SU-DHL-6 (cell line): ENCODE measurements around the gene RFLNA.

Experiments used
- H2AFZ ChIP-seq: fragments of 200-600 bp; sonication (generic); 2 replicates; pipeline ENCODE4 v1.6.1; 2014; ENCODE audit warnings: low read depth, mild to moderate bottlenecking, moderate library complexity, mixed read lengths, antibody characterized with exemption, low read length; ENCODE audit not compliant: severe bottlenecking
- H3F3A ChIP-seq: fragments of 200-600 bp; shearing (Covaris generic); 2 replicates; pipeline ENCODE4 v1.6.0; 2016; ENCODE audit warnings: antibody characterized with exemption, mild to moderate bottlenecking; ENCODE audit not compliant: insufficient read depth
- H3K27ac ChIP-seq: fragments of 200-600 bp; sonication (generic); 2 replicates; pipeline ENCODE4 v1.5.1; 2016; ENCODE audit warnings: low read depth, mild to moderate bottlenecking, low read length, moderate library complexity, mixed read lengths
- H3K27me3 ChIP-seq: fragments of 200-600 bp; sonication (generic), shearing (Covaris generic); 2 replicates; pipeline ENCODE4 v1.6.0; 2014; ENCODE audit warnings: mild to moderate bottlenecking, low read length
- H3K36me3 ChIP-seq: fragments of 200-600 bp; sonication (generic); 2 replicates; pipeline ENCODE4 v1.6.1; 2014; ENCODE audit warnings: mild to moderate bottlenecking, low read length, mixed read lengths
- H3K4me2 ChIP-seq: fragments of 300-600, 200-600 bp; shearing (Covaris generic), sonication (generic); 2 replicates; pipeline ENCODE4 v1.6.0; 2014; ENCODE audit warnings: low read length, low read depth, mild to moderate bottlenecking; ENCODE audit not compliant: poor library complexity, severe bottlenecking
- H3K4me3 ChIP-seq: fragments of 200-600 bp; sonication (generic); 2 replicates; pipeline ENCODE4 v1.5.1; 2014; ENCODE audit warnings: antibody characterized with exemption, low read length, mild to moderate bottlenecking, mixed read lengths; ENCODE audit not compliant: insufficient read depth, poor library complexity, severe bottlenecking
- H3K79me2 ChIP-seq: fragments of 200-600 bp; sonication (generic); 2 replicates; pipeline ENCODE4 v1.6.1; 2014; ENCODE audit warnings: mild to moderate bottlenecking, low read length, moderate library complexity; ENCODE audit not compliant: insufficient read depth
- H3K9ac ChIP-seq: fragments of 200-600 bp; sonication (generic); 2 replicates; pipeline ENCODE4 v1.7.0; 2014; ENCODE audit warnings: mild to moderate bottlenecking, low read length
- H3K9me2 ChIP-seq: fragments of 200-600 bp; sonication (generic); replicated peaks from 2 replicates; pipeline ENCODE4 v1.6.1; 2014; ENCODE audit warnings: low read length; ENCODE audit not compliant: insufficient read depth
- H3K9me3 ChIP-seq: fragments of 200-600 bp; sonication (generic); 2 replicates; pipeline ENCODE4 v1.6.1; 2014; ENCODE audit warnings: low read length, mixed read lengths; ENCODE audit not compliant: insufficient read depth
- H4K20me1 ChIP-seq: fragments of 200-600 bp; sonication (generic); 2 replicates; pipeline ENCODE4 v1.6.1; 2014; ENCODE audit warnings: low read depth, mild to moderate bottlenecking, antibody characterized with exemption, low read length, moderate library complexity, mixed read lengths
- CTCF ChIP-seq: fragments of 200-600 bp; sonication (generic); IDR thresholded peaks from one replicate; pipeline ENCODE4 v1.5.1; 2017; ENCODE audit warnings: antibody characterized with exemption, mild to moderate bottlenecking, low read length, moderate library complexity; ENCODE audit not compliant: insufficient read depth, poor library complexity, severe bottlenecking
- EZH2phosphoT487 ChIP-seq: fragments of 200-600 bp; sonication (generic), shearing (Covaris generic); conservative IDR thresholded peaks from 2 replicates; pipeline ENCODE4 v1.6.1; 2018; ENCODE audit warnings: mild to moderate bottlenecking, antibody characterized with exemption, low read length, moderate library complexity, mixed read lengths

RFLNA gene

GRCh38 chr12:124350491-124350890 lies 55.6 kb downstream of the RFLNA start:
- no peak overlapping the region for H3K4me3 ChIP-seq
- no peak overlapping the region for H3K27ac ChIP-seq
- no peaks in the 10 kb centered on the region for H3F3A ChIP-seq
- no peaks in the 10 kb centered on the region for H3K36me3 ChIP-seq
- no peaks in the 10 kb centered on the region for H3K9me3 ChIP-seq
- no peak for TF ChIP-seq EZH2phosphoT487
- no peak for TF ChIP-seq CTCF
- no peaks in the 10 kb centered on the region for H3K79me2 ChIP-seq
- no peaks in the 10 kb centered on the region for H3K27me3 ChIP-seq
- H2AFZ ChIP-seq: no peak overlapping the region
- H3K9ac ChIP-seq: no peak overlapping the region
- no peak overlapping the region for H3K4me2 ChIP-seq
- no peaks in the 10 kb centered on the region for H4K20me1 ChIP-seq
- H3K9me2 ChIP-seq: no peaks in the 10 kb centered on the region

- Histone ChIP-seq H3K27ac (no peak overlapping the region), H3K36me3 (no peaks in the 10 kb centered on the region), H2AFZ (no peak overlapping the region), H3K9me3 (no peaks in the 10 kb centered on the region), H3F3A (no peaks in the 10 kb centered on the region), H3K4me3 (no peak overlapping the region), H3K9me2 (no peaks in the 10 kb centered on the region), H3K4me2 (no peak overlapping the region), H3K27me3 (no peaks in the 10 kb centered on the region), H3K79me2 (no peaks in the 10 kb centered on the region), H4K20me1 (no peaks in the 10 kb centered on the region), H3K9ac (no peak overlapping the region)
- no peak for TF ChIP-seq EZH2phosphoT487
Measured at GRCh38 chr12:124351422-124351821, 56.5 kb downstream of the RFLNA start.

- H2AFZ ChIP-seq: no peak overlapping the region
- H3F3A ChIP-seq: no peaks in the 10 kb centered on the region
- no peaks in the 10 kb centered on the region for H3K27me3 ChIP-seq
- no peak overlapping the region for H3K9ac ChIP-seq
- TF ChIP-seq CTCF (no peak), EZH2phosphoT487 (no peak)
- H3K4me3 ChIP-seq: no peak overlapping the region
- H3K9me3 ChIP-seq: no peaks in the 10 kb centered on the region
- H3K36me3 ChIP-seq: no peaks in the 10 kb centered on the region
- H4K20me1 ChIP-seq: no peaks in the 10 kb centered on the region
- H3K27ac ChIP-seq: no peak overlapping the region
- H3K9me2 ChIP-seq: no peaks in the 10 kb centered on the region
- H3K4me2 ChIP-seq: no peak overlapping the region
- H3K79me2 ChIP-seq: no peaks in the 10 kb centered on the region
Measured at GRCh38 chr12:124352257-124352656, 57.4 kb downstream of the RFLNA start.

- H3K27me3 ChIP-seq: no peaks in the 10 kb centered on the region
- no peaks in the 10 kb centered on the region for H3K79me2 ChIP-seq
- H2AFZ ChIP-seq: no peak overlapping the region
- H3K9ac ChIP-seq: no peak overlapping the region
- no peak overlapping the region for H3K27ac ChIP-seq
- H3K4me3 ChIP-seq: no peak overlapping the region
- TF ChIP-seq CTCF (no peak), EZH2phosphoT487 (no peak)
- no peaks in the 10 kb centered on the region for H3K36me3 ChIP-seq
- H3K9me3 ChIP-seq: no peaks in the 10 kb centered on the region
- no peaks in the 10 kb centered on the region for H3F3A ChIP-seq
- H3K9me2 ChIP-seq: no peaks in the 10 kb centered on the region
- H4K20me1 ChIP-seq: no peaks in the 10 kb centered on the region
- H3K4me2 ChIP-seq: no peak overlapping the region
Measured at GRCh38 chr12:124352839-124353238, 57.9 kb downstream of the RFLNA start.
